ES-I3 (cell line): ENCODE data around the gene CLEC7A.

Experiments
- H3K36me3 ChIP-seq: 2 replicates; pipeline ENCODE4 v1.6.1; 2013; ENCODE audit warnings: mild to moderate bottlenecking, low read length, control low read depth, moderate library complexity; ENCODE audit not compliant: insufficient read depth
- H3K4me1 ChIP-seq: 2 replicates; pipeline ENCODE4 v1.6.1; 2013; ENCODE audit warnings: mild to moderate bottlenecking, control low read depth, low read length; ENCODE audit not compliant: insufficient read depth
- H3K9ac ChIP-seq: 2 replicates; pipeline ENCODE4 v1.6.1; 2013; ENCODE audit warnings: low read depth, mild to moderate bottlenecking, low read length, moderate library complexity
- H3K9me3 ChIP-seq: 2 replicates; pipeline ENCODE4 v1.6.1; 2013; ENCODE audit warnings: mild to moderate bottlenecking, low read length, moderate library complexity; ENCODE audit not compliant: control insufficient read depth, insufficient read depth

Gene CLEC7A

GRCh38 chr12:10121278-10121677, 8.7 kb downstream of the CLEC7A start:
- Histone ChIP-seq H3K36me3 (no peaks in the 10 kb centered on the region), H3K9me3 (no peaks in the 10 kb centered on the region), H3K4me1 (no peaks in the 10 kb centered on the region), H3K9ac (no peak overlapping the region)

GRCh38 chr12:10119066-10119465, 10.9 kb downstream of the CLEC7A start:
- no peak overlapping the region for H3K9ac ChIP-seq
- no peaks in the 10 kb centered on the region for H3K36me3 ChIP-seq
- H3K4me1 ChIP-seq: no peaks in the 10 kb centered on the region
- H3K9me3 ChIP-seq: no peaks in the 10 kb centered on the region

DNA sequence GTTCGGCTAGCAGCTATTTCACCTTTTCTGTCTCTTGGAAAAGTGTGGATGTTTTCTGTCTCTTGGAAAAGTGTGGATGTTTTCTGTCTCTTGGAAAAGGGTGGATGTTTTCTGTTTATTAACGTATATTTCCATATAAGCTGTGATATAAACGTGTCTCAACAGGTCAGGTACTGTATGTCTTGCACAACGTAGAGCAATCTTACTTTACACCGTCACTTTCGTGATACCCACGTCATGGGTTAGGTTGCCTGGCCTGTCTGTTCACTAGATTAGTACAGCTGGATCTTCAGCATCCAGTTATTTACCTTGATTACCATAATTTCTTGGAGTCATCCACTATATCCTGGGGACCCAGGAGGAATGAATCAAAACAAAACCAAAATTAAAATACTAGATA, 14.1 kb downstream of the CLEC7A start:
- H3K9me3 ChIP-seq: no peaks in the 10 kb centered on the region
- no peak overlapping the region for H3K9ac ChIP-seq
- no peaks in the 10 kb centered on the region for H3K4me1 ChIP-seq
- no peaks in the 10 kb centered on the region for H3K36me3 ChIP-seq

DNA sequence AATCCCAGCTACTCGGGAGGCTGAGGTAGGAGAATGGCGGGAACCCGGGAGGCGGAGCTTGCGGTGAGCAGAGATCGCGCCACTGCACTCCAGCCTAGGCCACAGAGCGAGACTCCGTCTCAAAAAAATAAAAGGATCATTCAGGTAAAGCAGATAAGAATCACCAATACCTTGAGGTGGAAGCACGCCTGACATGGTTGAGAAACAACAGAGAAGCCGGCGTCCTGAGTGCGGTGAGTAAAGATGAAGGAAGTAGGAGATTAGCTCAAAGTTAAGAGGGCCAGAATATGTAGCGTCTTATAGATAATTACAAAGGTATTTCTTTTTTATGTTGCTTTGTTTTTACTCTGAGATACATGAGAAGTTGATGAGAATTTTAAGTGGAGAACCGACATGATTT, 14.7 kb downstream of the CLEC7A start:
- no peaks in the 10 kb centered on the region for H3K36me3 ChIP-seq
- H3K9me3 ChIP-seq: no peaks in the 10 kb centered on the region
- no peak overlapping the region for H3K9ac ChIP-seq
- H3K4me1 ChIP-seq: no peaks in the 10 kb centered on the region

DNA sequence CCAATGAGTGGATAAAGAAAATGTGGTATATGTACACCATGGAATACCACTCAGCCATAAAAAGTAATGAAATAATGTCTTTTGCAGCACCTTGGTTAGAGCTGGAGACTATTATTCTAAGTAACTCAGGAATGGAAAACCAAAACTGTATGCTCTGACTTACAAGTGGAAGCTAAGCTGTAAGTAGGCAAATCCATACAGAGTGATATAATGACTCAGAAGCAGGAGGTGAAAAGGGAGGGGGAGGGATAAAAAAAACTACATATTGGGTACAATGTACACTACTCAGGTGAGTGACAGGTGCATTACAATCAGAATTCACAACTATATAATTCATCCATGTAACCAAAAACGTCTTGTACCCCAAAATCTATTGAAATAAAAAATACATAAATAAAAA, 16.1 kb downstream of the CLEC7A start:
- no peaks in the 10 kb centered on the region for H3K4me1 ChIP-seq
- H3K9ac ChIP-seq: no peak overlapping the region
- H3K36me3 ChIP-seq: no peaks in the 10 kb centered on the region
- no peaks in the 10 kb centered on the region for H3K9me3 ChIP-seq

DNA sequence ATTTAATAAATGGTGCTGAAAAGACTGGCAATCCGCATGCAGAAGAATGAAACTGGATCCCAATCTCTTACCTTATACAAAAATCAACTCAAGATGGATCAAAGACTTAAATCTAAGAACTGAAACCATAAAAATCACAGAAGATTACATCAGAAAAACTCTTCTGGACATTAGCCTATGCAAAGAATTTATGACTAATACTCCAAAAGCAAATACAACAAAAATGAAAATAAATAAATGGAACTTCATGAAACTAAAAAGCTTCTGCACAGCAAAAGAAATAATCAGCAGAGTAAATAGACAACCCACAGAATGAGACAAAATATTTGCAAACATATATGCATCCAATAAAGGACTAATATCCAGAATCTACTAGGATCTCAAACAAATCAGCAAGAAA, 16.9 kb downstream of the CLEC7A start:
- no peaks in the 10 kb centered on the region for H3K9me3 ChIP-seq
- H3K9ac ChIP-seq: no peak overlapping the region
- no peaks in the 10 kb centered on the region for H3K4me1 ChIP-seq
- no peaks in the 10 kb centered on the region for H3K36me3 ChIP-seq

DNA sequence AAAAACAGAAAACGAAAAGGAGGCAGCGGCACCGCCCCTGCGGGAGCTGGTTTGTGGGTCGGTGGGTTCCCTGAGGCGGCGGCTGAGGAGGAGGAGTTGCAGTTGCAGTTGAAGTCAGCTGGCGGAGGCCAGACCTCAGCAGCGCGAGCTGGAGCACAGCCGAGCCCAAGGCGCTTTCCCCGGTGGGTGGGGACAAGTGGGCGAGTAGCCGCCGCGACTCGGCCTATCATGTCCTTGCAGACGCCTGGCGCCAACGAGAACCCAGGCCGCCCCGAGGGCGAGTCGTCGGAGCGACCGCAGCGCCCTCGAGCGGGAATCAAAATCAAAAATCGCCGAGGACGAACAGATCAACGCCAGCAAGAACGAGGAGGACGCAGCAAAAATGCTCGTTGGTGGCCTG, 18.5 kb downstream of the CLEC7A start:
- H3K36me3 ChIP-seq: no peaks in the 10 kb centered on the region
- no peaks in the 10 kb centered on the region for H3K9me3 ChIP-seq
- H3K9ac ChIP-seq: no peak overlapping the region

DNA sequence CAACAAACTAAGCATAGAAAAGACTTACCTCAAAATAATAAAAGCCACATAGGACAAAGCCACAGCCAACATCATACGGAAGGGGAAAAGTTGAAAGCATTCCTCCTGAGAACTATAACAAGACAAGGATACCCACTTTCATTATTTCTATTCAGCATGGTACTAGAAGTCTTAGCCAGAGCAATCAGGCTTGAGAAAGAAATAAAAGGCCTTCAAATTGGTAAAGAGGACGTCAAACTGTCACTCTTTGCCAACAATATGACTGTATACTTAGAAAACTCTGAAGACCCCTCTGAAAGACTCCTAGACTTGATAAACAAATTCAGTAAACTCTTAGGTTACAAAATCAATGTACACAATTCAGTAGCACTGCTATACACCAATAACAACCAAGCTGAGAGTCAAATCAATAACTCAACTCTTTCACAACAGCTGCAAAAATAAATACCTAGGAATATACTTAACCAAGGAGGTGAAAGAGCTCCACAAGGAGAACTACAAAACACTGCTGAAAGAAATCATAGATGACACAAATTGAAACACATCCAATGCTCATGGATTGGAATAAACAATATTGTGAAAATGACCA, 19.6 kb downstream of the CLEC7A start:
- no peaks in the 10 kb centered on the region for H3K9me3 ChIP-seq
- H3K9ac ChIP-seq: no peak overlapping the region
- no peaks in the 10 kb centered on the region for H3K36me3 ChIP-seq
- no peaks in the 10 kb centered on the region for H3K4me1 ChIP-seq

More for the DNA sequence above, 18.5 kb downstream of the CLEC7A start:
- no peaks in the 10 kb centered on the region for H3K4me1 ChIP-seq

DNA sequence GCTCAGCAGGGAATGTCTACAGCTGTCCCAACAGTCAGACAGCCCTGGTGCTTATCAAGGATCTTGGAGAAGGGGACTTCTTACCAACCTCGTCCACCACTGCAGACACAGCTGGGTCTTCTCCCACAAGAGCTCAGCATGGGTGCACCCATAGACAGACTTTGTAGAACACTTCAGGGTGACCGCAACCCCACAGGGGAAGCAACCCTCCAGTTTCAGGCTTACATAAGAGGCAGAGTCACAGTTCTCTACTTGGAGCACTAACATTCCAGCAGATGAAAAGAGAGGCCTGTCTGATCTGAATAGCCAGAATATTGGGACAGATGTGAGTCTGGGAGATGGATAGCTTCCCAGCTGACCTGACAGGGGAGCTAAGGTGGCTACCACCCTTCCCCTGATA, 27.7 kb downstream of the CLEC7A start:
- H3K36me3 ChIP-seq: no peaks in the 10 kb centered on the region
- H3K4me1 ChIP-seq: peaks cover 7% of the 10 kb centered on the region; the same call in 1 of the 2 replicates
- H3K9me3 ChIP-seq: no peaks in the 10 kb centered on the region; the same call in 1 of the 2 replicates
- no peak overlapping the region for H3K9ac ChIP-seq

DNA sequence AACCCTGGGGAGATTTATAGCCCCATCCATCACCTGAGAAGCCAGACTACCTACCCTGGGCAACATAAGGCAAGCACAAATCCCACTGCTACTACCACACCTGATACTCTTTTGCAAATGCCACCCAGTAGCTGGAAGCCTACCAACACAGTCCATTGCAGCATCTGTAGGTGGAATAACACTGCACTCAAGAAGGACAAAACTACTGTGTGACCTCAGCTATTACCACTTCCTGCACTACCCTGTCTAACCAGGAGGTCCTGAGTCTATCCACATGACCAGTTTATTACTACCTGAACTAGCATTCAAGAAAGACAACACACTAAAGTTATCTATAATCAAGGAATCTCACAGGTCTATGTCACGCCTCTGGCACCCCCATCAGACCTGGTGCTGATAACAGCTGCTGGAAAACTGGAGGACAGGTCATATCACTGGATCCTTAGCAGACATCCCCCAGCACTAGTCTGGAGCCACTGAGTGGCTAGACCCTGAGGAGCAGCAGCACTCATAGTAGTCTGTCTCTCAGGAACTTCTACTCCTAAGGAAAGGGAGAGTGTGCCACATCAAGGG, 28.3 kb downstream of the CLEC7A start:
- Histone ChIP-seq H3K36me3 (no peaks in the 10 kb centered on the region), H3K9me3 (no peaks in the 10 kb centered on the region; the same call in 1 of the 2 replicates), H3K9ac (no peak overlapping the region), H3K4me1 (peaks cover 7% of the 10 kb centered on the region; the same call in 1 of the 2 replicates)

DNA sequence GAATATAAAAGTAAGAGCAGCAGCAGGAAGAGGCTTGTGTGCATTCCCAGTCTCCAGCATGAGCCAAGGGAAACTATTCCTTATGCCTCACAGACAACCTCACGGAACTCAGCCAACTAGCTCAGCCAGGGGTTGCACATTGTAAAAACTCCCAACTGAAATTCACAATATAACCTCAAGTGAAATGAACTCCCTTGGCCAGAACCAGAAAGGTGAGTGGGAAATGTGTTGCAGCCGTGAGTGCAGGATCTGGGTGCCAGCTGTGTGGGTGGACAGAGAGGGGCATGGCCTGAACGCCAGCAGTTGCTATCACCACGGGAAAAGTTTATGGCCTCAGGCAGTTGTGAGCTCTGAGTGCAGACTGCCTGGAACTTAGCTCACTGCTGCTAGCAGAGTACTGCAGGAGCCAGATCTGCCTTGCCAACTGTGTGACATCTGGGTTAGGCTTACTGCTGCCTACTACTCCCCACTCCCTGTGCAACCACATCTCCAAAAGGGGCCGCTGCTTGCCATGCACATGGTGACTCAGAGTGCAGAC, 28.9 kb downstream of the CLEC7A start:
- Histone ChIP-seq H3K36me3 (no peaks in the 10 kb centered on the region), H3K9ac (no peak overlapping the region), H3K4me1 (peaks cover 7% of the 10 kb centered on the region; the same call in 1 of the 2 replicates), H3K9me3 (no peaks in the 10 kb centered on the region; the same call in 1 of the 2 replicates)

DNA sequence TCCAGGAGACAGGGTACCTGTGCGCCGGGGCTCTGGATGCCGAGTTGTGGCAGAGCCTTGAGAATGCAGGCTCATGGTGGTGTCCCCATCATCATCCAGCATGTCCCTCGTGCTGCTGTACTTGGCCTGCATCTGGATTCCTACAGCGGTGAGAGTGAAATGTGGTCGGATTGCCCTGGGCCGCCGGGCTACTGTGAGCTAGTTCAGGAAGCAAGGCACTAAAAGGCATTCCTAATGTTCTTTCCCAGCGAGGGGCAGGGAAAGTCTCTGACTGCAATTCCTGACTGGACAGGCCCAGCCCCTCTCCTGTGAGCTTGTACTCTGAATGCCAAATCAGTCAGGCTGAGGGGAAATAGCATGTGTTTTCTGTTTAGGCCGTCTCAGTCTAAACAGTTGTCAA, 31.2 kb downstream of the CLEC7A start, which contains the start of gene CLEC1A:
CLEC1A (minus strand) TSS at position 195 of the 400 bp plus-strand sequence; CDS start at position 132, 63 bp downstream.
- H3K4me1 ChIP-seq: peaks cover 7% of the 10 kb centered on the region; the same call in 1 of the 2 replicates
- H3K9ac ChIP-seq: no peak within 1 kb of the TSS
- H3K9me3 ChIP-seq: no peaks in the 10 kb centered on the region
- no peaks in the 10 kb centered on the region for H3K36me3 ChIP-seq

- Histone ChIP-seq H3K9me3 (no peaks in the 10 kb centered on the region), H3K9ac (no peak overlapping the region), H3K36me3 (no peaks in the 10 kb centered on the region), H3K4me1 (peaks cover 7% of the 10 kb centered on the region; the same call in 1 of the 2 replicates)
Measured at GRCh38 chr12:10097521-10097920, 32.5 kb downstream of the CLEC7A start.

GRCh38 chr12:10095971-10096370, 34.0 kb downstream of the CLEC7A start:
- Histone ChIP-seq H3K4me1 (peaks cover 7% of the 10 kb centered on the region; the same call in 1 of the 2 replicates), H3K9ac (no peak overlapping the region), H3K9me3 (no peaks in the 10 kb centered on the region), H3K36me3 (no peaks in the 10 kb centered on the region)
